Measurements from ENCODE around the gene MACROD2. TPM values are rescaled to one million over a fixed set of nuclear protein-coding genes. Genes with fewer than 3 reads are reported as not detected.

Gene MACROD2
- total and polyA plus RNA-seq, 2 donors (not counting 1 experiment from before 2014, with no cell fraction given) = 5.3 to 6.7 TPM

GRCh38 chr20:15890407-15890982 lies 1895.2 kb downstream of the MACROD2 start:
- H3K9ac ChIP-seq (ENCODE audit: low read length) = peak overlapping the region; percentile 6
- no peak for TF ChIP-seq CTCF (IDR thresholded peaks at IDR 0.05)
- no peak for TF ChIP-seq EZH2 (IDR thresholded peaks at IDR 0.05; ENCODE audit: borderline replicate concordance, insufficient read depth, low read depth, low read length, poor library complexity, severe bottlenecking)
- H3K4me2 ChIP-seq (replicated peaks; ENCODE audit: low read depth, low read length, poor library complexity, severe bottlenecking) = peak overlapping the region; percentile 9
- intact Hi-C loops (cut with micrococcal nuclease) = no loop called here
- H3K79me2 ChIP-seq (ENCODE audit: control insufficient read depth, insufficient read depth, low read length) = no peaks in the 10 kb centered on the region
- Mint-ChIP-seq H3K4me3 (no peak overlapping the region), H3K27ac (peak overlapping the region; percentile 3), H3K27me3 (no peaks in the 10 kb centered on the region), H3K9me3 (ENCODE audit: insufficient read depth) (no peaks in the 10 kb centered on the region), H3K4me1 (peaks cover 35% of the 10 kb centered on the region)
- no peaks in the 10 kb centered on the region for H4K20me1 ChIP-seq (ENCODE audit: control insufficient read depth, insufficient read depth, low read length, poor library complexity, severe bottlenecking)
- no peaks in the 10 kb centered on the region for H3K27me3 ChIP-seq (replicated peaks in 1 of 4; ENCODE audit: control extremely low read depth in 1 of 4, control insufficient read depth in 3 of 4, insufficient read depth in 4 of 4, low read length in 3 of 4)
- peaks cover 22 to 26% of the 10 kb centered on the region in 2 donors for H3K4me1 ChIP-seq (ENCODE audit: control insufficient read depth in 2 of 2, insufficient read depth in 2 of 2, low read length in 2 of 2)
- H3K4me3 ChIP-seq (ENCODE audit: control extremely low read depth in 1 of 5, extremely low read depth in 1 of 5, insufficient read depth in 1 of 5, low read depth in 2 of 5, low read length in 4 of 5) = no peak overlapping the region
- ChIA-PET CTCF (interaction anchor here (0.6 to 1.1 kb wide), 2 partner anchors 10 to 57 kb away, joined by 3 read pairs; no protein-coding TSS in a partner anchor), POLR2A (no interaction called here)
- no peak for ATAC-seq (ENCODE audit: low read depth)
- H3K9me3 ChIP-seq (ENCODE audit: control extremely low read depth in 1 of 3, control insufficient read depth in 2 of 3, insufficient read depth in 1 of 3, low read length in 2 of 3) = peaks cover 2 to 15% (median 2%) of the 10 kb centered on the region in 3 donors
- no peak for DNase-seq
- H2AFZ ChIP-seq (ENCODE audit: insufficient read depth, low read depth, low read length, poor library complexity, severe bottlenecking) = no peak overlapping the region
- WGBS (ENCODE audit: insufficient coverage) = 34% methylated on average over 4 of the region's 4 CpGs
- no peak overlapping the region for H3K27ac ChIP-seq (ENCODE audit: low read length in 2 of 2)
- H3K36me3 ChIP-seq (replicated peaks in 1 of 2; ENCODE audit: control extremely low read depth in 1 of 2, control insufficient read depth in 1 of 2, extremely low read depth in 1 of 2, insufficient read depth in 2 of 2, low read length in 1 of 2) = peaks cover 0 to 4% of the 10 kb centered on the region in 2 experiments

DNA sequence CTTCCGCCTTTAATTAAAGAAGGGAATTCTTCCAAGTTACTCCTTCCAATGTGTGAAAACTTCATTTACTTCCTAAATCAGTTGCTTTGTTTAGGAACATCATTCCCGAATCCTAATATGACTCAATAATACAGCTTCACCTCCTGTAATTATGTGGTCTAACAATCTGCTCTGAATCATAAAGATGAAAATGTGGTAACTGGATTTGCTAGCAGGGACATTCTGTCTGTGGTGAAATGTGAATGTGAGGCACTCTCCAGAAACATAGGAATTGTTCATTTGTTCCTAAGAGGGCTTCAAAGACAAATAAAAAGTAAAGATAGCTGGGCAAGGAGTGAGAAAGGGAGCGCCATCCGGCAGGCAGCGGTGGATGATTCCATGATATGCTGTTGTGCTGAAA lies 1899.8 kb downstream of the MACROD2 start:
- POLR2A ChIA-PET = no interaction called here
- Histone ChIP-seq H3K9ac (ENCODE audit: low read length) (no peak overlapping the region), H3K36me3 (replicated peaks in 1 of 2; ENCODE audit: control extremely low read depth in 1 of 2, control insufficient read depth in 1 of 2, extremely low read depth in 1 of 2, insufficient read depth in 2 of 2, low read length in 1 of 2) (peaks cover 0 to 4% of the 10 kb centered on the region in 2 experiments), H3K9me3 (ENCODE audit: control extremely low read depth in 1 of 3, control insufficient read depth in 2 of 3, insufficient read depth in 1 of 3, low read length in 2 of 3) (no peaks in the 10 kb centered on the region), H3K4me1 (ENCODE audit: control insufficient read depth in 2 of 2, insufficient read depth in 2 of 2, low read length in 2 of 2) (peaks cover 22 to 25% of the 10 kb centered on the region in 2 donors), H4K20me1 (ENCODE audit: control insufficient read depth, insufficient read depth, low read length, poor library complexity, severe bottlenecking) (no peaks in the 10 kb centered on the region), H2AFZ (ENCODE audit: insufficient read depth, low read depth, low read length, poor library complexity, severe bottlenecking) (no peak overlapping the region), H3K27ac (ENCODE audit: low read length in 2 of 2) (no peak overlapping the region), H3K79me2 (ENCODE audit: control insufficient read depth, insufficient read depth, low read length) (no peaks in the 10 kb centered on the region), H3K27me3 (replicated peaks in 1 of 4; ENCODE audit: control extremely low read depth in 1 of 4, control insufficient read depth in 3 of 4, insufficient read depth in 4 of 4, low read length in 3 of 4) (no peaks in the 10 kb centered on the region), H3K4me2 (replicated peaks; ENCODE audit: low read depth, low read length, poor library complexity, severe bottlenecking) (peak overlapping the region; percentile 48), H3K4me3 (ENCODE audit: control extremely low read depth in 1 of 5, extremely low read depth in 1 of 5, insufficient read depth in 1 of 5, low read depth in 2 of 5, low read length in 4 of 5) (no peak overlapping the region)
- Mint-ChIP-seq H3K27ac (peak overlapping the region; percentile 7), H3K4me3 (peak overlapping the region; percentile 8), H3K4me1 (peaks cover 37% of the 10 kb centered on the region), H3K27me3 (no peaks in the 10 kb centered on the region), H3K9me3 (ENCODE audit: insufficient read depth) (no peaks in the 10 kb centered on the region)
- CTCF ChIA-PET = no interaction called here
- TF ChIP-seq CTCF (IDR thresholded peaks at IDR 0.05) = no peak
- no peak for TF ChIP-seq EZH2 (IDR thresholded peaks at IDR 0.05; ENCODE audit: borderline replicate concordance, insufficient read depth, low read depth, low read length, poor library complexity, severe bottlenecking)
- 100% methylated on average over 3 of the region's 5 CpGs for WGBS (ENCODE audit: insufficient coverage)
- ATAC-seq (ENCODE audit: low read depth) (no peak), DNase-seq (no peak)
- intact Hi-C loops (cut with micrococcal nuclease) = no loop called here
